Caco-2 (cell line): ENCODE data around the gene ASF1B. TPM values are rescaled to one million over a fixed set of nuclear protein-coding genes. Genes with fewer than 3 reads are reported as not detected.
A peak's percentile ranks its signal among the peaks of the same experiment; 100 is the strongest.

ENCODE experiments used
- BruUV-seq: library from RNA; stranded (reverse); fragments of 400-500 nt; replicated peaks from 2 replicates; lab custom pipeline; 2021; lab: Mats Ljungman, UMichigan
- CTCF ChIA-PET: fragments of 300-600 bp; sonication (Branson Sonifier 250); formaldehyde crosslinking; loops from one replicate; lab custom pipeline; 2022; ENCODE audit warnings: antibody characterized with exemption; lab: Charles Lee
- POLR2A ChIA-PET: fragments of 300-600 bp; sonication (Branson Sonifier 250); formaldehyde crosslinking; loops from one replicate; lab custom pipeline; 2022; ENCODE audit warnings: antibody characterized with exemption; lab: Charles Lee
- DNase-seq, 2 experiments: peaks; one replicate each; pipeline versions ENCODE4 v3.0.0 to v3.0.0-alpha.2; 2020 to 2022
- H3K27me3 ChIP-seq: replicated peaks from 2 replicates; pipeline ENCODE4 v1.6.0; 2011; ENCODE audit warnings: low read length; ENCODE audit not compliant: control insufficient read depth, insufficient read depth
- H3K36me3 ChIP-seq: 2 replicates; pipeline ENCODE4 v1.5.1; 2011; ENCODE audit warnings: low read length; ENCODE audit not compliant: control insufficient read depth, insufficient read depth
- H3K4me1 ChIP-seq: fragments of 250-450 bp; sonication (Bioruptor Pico); 2 replicates; pipeline ENCODE4 v1.5.1; 2020; ENCODE audit warnings: mild to moderate bottlenecking
- H3K4me3 ChIP-seq: 2 replicates; pipeline ENCODE4 v1.5.1; 2011; ENCODE audit warnings: low read depth, mild to moderate bottlenecking, control low read depth, low read length
- H3K9me3 ChIP-seq: fragments of 250-450 bp; sonication (Bioruptor Pico); 2 replicates; pipeline ENCODE4 v1.5.1; 2020; ENCODE audit warnings: mild to moderate bottlenecking, moderate library complexity
- H3K27ac Mint-ChIP-seq: one replicate; pipeline ENCODE4 v1.8.0; 2022; ENCODE audit warnings: mixed read lengths; ENCODE audit not compliant: unreplicated experiment
- H3K27me3 Mint-ChIP-seq: one replicate; pipeline ENCODE4 v1.8.0; 2022; ENCODE audit warnings: mixed read lengths; ENCODE audit not compliant: insufficient read depth, unreplicated experiment
- H3K36me3 Mint-ChIP-seq: one replicate; pipeline ENCODE4 v1.8.0; 2022; ENCODE audit warnings: mild to moderate bottlenecking, mixed read lengths; ENCODE audit not compliant: insufficient read depth, unreplicated experiment
- H3K4me1 Mint-ChIP-seq: one replicate; pipeline ENCODE4 v1.8.0; 2022; ENCODE audit warnings: low read depth, mixed read lengths; ENCODE audit not compliant: unreplicated experiment
- H3K4me3 Mint-ChIP-seq: one replicate; pipeline ENCODE4 v1.8.0; 2022; ENCODE audit warnings: mild to moderate bottlenecking, moderate library complexity, mixed read lengths; ENCODE audit not compliant: unreplicated experiment
- H3K9me3 Mint-ChIP-seq: one replicate; pipeline ENCODE4 v1.8.0; 2022; ENCODE audit warnings: mixed read lengths; ENCODE audit not compliant: unreplicated experiment
- intact Hi-C: fragments of 100-400 bp; cut with micrococcal nuclease; formaldehyde crosslinking; loops from one replicate; pipeline ENCODE4 v1.10.0; 2022; ENCODE audit not compliant: unreplicated experiment
- total RNA-seq: library from RNA; stranded (reverse); gene quantifications from 2 replicates; pipeline ENCODE4 v1.2.3, GENCODE V29; 2022
- TF ChIP-seq, protein P1 (sequence below), 2 experiments: fragments of 200-600 bp in 1 of 2; IDR thresholded peaks; 1 replicate in 1 of 2; 2 replicates in 1 of 2; pipeline versions ENCODE4 v1.5.1 to v1.8.0; 2011 to 2022; ENCODE audit warnings: antibody characterized with exemption in 1 of 2, control low read depth in 1 of 2, inconsistent platforms in 1 of 2, low read depth in 1 of 2, low read length in 1 of 2, mild to moderate bottlenecking in 1 of 2, moderate library complexity in 1 of 2; ENCODE audit not compliant: insufficient read depth in 1 of 2, severe bottlenecking in 1 of 2, unreplicated experiment in 1 of 2

Gene ASF1B
- total RNA-seq, 1 experiment from 2014 or later = 40.2 TPM

- DNase-seq = peak; percentile 55 to 73
- H3K36me3 Mint-ChIP-seq = peaks cover 12% of the 10 kb centered on the region
- POLR2A ChIA-PET = interaction anchor here (0.5 kb wide), 1 partner anchor 161 kb away, joined by 3 read pairs; no protein-coding TSS in a partner anchor
Measured at GRCh38 chr19:14072535-14073260, 63.7 kb downstream of the ASF1B start, which contains the start of gene MISP3. MISP3 (plus strand) TSS chr19:14072786; CDS start chr19:14073310, 524 bp downstream.

GRCh38 chr19:14070268-14071050 lies 65.9 kb downstream of the ASF1B start:
- TF ChIP-seq, protein P1, sequence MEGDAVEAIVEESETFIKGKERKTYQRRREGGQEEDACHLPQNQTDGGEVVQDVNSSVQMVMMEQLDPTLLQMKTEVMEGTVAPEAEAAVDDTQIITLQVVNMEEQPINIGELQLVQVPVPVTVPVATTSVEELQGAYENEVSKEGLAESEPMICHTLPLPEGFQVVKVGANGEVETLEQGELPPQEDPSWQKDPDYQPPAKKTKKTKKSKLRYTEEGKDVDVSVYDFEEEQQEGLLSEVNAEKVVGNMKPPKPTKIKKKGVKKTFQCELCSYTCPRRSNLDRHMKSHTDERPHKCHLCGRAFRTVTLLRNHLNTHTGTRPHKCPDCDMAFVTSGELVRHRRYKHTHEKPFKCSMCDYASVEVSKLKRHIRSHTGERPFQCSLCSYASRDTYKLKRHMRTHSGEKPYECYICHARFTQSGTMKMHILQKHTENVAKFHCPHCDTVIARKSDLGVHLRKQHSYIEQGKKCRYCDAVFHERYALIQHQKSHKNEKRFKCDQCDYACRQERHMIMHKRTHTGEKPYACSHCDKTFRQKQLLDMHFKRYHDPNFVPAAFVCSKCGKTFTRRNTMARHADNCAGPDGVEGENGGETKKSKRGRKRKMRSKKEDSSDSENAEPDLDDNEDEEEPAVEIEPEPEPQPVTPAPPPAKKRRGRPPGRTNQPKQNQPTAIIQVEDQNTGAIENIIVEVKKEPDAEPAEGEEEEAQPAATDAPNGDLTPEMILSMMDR (IDR thresholded peaks at IDR 0.05; ENCODE audit: insufficient read depth in 1 of 2, low read depth in 1 of 2, low read length in 1 of 2, severe bottlenecking in 1 of 2, unreplicated experiment in 1 of 2) = no peak
- no peaks in the 10 kb centered on the region for H3K27me3 Mint-ChIP-seq
- Histone ChIP-seq H3K27me3 (no peaks in the 10 kb centered on the region), H3K9me3 (no peaks in the 10 kb centered on the region), H3K36me3 (no peaks in the 10 kb centered on the region), H3K4me3 (no peak overlapping the region), H3K4me1 (no peaks in the 10 kb centered on the region)
- intact Hi-C loops = loop anchor here (5.0 to 10.0 kb wide), 2 partner anchors 67 to 96 kb away; partner anchors contain the start of gene ASF1B
- POLR2A ChIA-PET = interaction anchor here (0.6 kb wide), 1 partner anchor 91 kb away, joined by 3 read pairs; no protein-coding TSS in a partner anchor
- H3K4me3 Mint-ChIP-seq = no peak overlapping the region
- no peak for DNase-seq
- CTCF ChIA-PET = interaction anchor here (1.4 kb wide), 1 partner anchor 39 kb away, joined by 4 read pairs; the partner anchor contains the start of gene IL27RA
- H3K36me3 Mint-ChIP-seq = peaks cover 12% of the 10 kb centered on the region
- no peaks in the 10 kb centered on the region for H3K9me3 Mint-ChIP-seq
- no peak overlapping the region for H3K27ac Mint-ChIP-seq
- BruUV-seq = no TSS peak
- no peaks in the 10 kb centered on the region for H3K4me1 Mint-ChIP-seq

More at GRCh38 chr19:14072535-14073260, 63.7 kb downstream of the ASF1B start, which contains the start of gene MISP3:
- CTCF ChIA-PET = interaction anchor here (0.5 to 1.9 kb wide), 9 partner anchors 9 to 192 kb away, joined by 3 to 8 read pairs (median 3); partner anchors contain the start of genes ASF1B, DCAF15, IL27RA and PALM3
- Histone ChIP-seq H3K4me1 (no peaks in the 10 kb centered on the region), H3K27me3 (no peaks in the 10 kb centered on the region), H3K9me3 (no peaks in the 10 kb centered on the region), H3K36me3 (no peaks in the 10 kb centered on the region), H3K4me3 (peak within 1 kb of the TSS; percentile 84)
- TF ChIP-seq, protein P1 (IDR thresholded peaks at IDR 0.05; ENCODE audit: insufficient read depth in 1 of 2, low read depth in 1 of 2, low read length in 1 of 2, severe bottlenecking in 1 of 2, unreplicated experiment in 1 of 2) = no peak
- BruUV-seq = TSS peak; percentile 62
- no peaks in the 10 kb centered on the region for H3K9me3 Mint-ChIP-seq
- H3K27me3 Mint-ChIP-seq = no peaks in the 10 kb centered on the region
- intact Hi-C loops = loop anchor here (5.0 to 10.0 kb wide), 2 partner anchors 65 to 98 kb away; partner anchors contain the start of gene ASF1B
- no peaks in the 10 kb centered on the region for H3K4me1 Mint-ChIP-seq
- peak within 1 kb of the TSS; percentile 100 for H3K4me3 Mint-ChIP-seq
- H3K27ac Mint-ChIP-seq = peak within 1 kb of the TSS; percentile 97

Other genes with a start within 250 kb of the ASF1B start
- gene BRME1, start 230.5 kb downstream of the ASF1B start, total RNA-seq = 17.3 and 17.4 TPM in 2 replicates
- gene CC2D1A, start 230.4 kb downstream of the ASF1B start, total RNA-seq = 48.2 and 49.4 TPM in 2 replicates
- gene PODNL1, start 198.2 kb downstream of the ASF1B start, total RNA-seq = 0.72 TPM in 1 of 2 replicates, not detected in the other
- gene DCAF15, start 184.1 kb downstream of the ASF1B start, total RNA-seq = 41.1 and 43.0 TPM in 2 replicates
- 11.5 and 13.4 TPM in 2 replicates for gene RFX1, start 130.3 kb downstream of the ASF1B start, total RNA-seq
- gene RLN3, start 108.4 kb downstream of the ASF1B start, total RNA-seq = not detected in 2 replicates
- gene IL27RA, start 104.8 kb downstream of the ASF1B start, total RNA-seq = 4.7 and 5.6 TPM in 2 replicates
- 25.9 TPM in 2 replicates for gene PALM3, start 74.5 kb downstream of the ASF1B start, total RNA-seq
- 5.2 TPM in 2 replicates for gene MISP3, start 63.8 kb downstream of the ASF1B start, total RNA-seq
- gene C19orf67, start 50.8 kb downstream of the ASF1B start, total RNA-seq = not detected in 2 replicates
- 38.3 and 47.1 TPM in 2 replicates for gene SAMD1, start 45.8 kb downstream of the ASF1B start, total RNA-seq
- gene PRKACA, start 18.8 kb downstream of the ASF1B start, total RNA-seq = 46.4 and 51.9 TPM in 2 replicates
- gene ADGRL1, start 69.6 kb upstream of the ASF1B start, total RNA-seq = 16.9 and 17.6 TPM in 2 replicates
- 24.8 and 34.8 TPM in 2 replicates for gene ADGRE5, start 244.9 kb upstream of the ASF1B start, total RNA-seq